ENCODE measurements around the gene OTOP3. TPM values are rescaled to one million over a fixed set of nuclear protein-coding genes. Genes with fewer than 3 reads are reported as not detected.

OTOP3 gene
- total RNA-seq, 1 donor, result not detected

DNA sequence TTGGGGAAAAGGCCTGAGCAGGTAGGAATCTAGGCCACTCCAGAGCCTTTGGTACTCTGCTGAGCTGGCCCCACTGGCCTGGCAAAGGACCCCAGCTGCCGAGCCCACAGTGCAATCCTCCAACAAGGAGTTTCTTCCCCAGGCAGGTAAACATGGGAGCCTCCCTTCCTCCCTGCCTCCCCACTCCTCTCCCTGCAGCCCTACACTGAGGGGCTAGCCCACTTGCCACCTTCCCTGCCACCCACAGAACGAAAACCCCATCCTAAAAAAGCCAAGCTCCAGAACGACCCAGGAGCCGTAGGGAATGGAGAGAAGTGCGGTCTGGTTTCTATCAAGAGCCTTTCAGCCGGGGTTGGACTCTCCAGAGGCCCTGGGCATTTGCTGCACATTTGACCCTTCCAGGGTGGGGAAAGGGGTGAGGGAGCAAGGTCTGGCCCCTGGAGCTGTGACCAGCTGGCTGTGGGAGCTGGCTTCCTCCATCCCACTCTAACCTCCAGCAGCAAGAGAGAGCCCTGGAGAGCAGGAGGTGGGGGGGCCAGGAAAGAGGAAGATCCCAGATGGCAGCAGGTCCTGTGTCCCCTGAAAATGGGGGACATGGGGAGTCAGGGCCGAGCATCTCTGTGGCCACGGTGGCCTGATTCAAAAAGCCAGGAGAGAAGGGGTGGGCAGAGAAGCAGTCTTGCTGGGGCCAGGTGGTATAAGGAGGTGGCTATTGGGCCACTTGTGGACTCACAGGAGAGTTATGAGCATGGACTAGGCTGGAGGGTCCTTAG is 35.6 kb downstream of the OTOP3 start:
- DNase-seq (ENCODE audit: low read depth), result no peak
- H3K4me3 ChIP-seq (ENCODE audit: low read depth, low read length), result no peak overlapping the region
- TF ChIP-seq, protein P1, sequence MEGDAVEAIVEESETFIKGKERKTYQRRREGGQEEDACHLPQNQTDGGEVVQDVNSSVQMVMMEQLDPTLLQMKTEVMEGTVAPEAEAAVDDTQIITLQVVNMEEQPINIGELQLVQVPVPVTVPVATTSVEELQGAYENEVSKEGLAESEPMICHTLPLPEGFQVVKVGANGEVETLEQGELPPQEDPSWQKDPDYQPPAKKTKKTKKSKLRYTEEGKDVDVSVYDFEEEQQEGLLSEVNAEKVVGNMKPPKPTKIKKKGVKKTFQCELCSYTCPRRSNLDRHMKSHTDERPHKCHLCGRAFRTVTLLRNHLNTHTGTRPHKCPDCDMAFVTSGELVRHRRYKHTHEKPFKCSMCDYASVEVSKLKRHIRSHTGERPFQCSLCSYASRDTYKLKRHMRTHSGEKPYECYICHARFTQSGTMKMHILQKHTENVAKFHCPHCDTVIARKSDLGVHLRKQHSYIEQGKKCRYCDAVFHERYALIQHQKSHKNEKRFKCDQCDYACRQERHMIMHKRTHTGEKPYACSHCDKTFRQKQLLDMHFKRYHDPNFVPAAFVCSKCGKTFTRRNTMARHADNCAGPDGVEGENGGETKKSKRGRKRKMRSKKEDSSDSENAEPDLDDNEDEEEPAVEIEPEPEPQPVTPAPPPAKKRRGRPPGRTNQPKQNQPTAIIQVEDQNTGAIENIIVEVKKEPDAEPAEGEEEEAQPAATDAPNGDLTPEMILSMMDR (IDR thresholded peaks at IDR 0.05; ENCODE audit: insufficient read depth, low read depth, low read length), result no peak

DNA sequence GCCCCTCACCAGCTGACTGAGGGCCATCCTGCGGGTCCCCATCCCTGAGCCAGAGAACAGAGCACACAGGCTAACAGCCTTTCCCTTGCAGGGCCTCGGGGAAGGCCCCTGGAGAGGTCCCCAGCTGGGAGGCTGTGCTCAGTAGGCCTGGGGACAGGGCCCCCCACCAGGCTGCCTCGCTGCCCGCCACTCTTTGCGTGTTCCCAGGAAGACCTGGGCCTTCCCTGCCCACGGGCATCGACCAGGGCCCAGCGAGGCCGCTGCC is 36.1 kb downstream of the OTOP3 start:
- DNase-seq (ENCODE audit: low read depth), result no peak
- peak overlapping the region; percentile 54 for H3K4me3 ChIP-seq (ENCODE audit: low read depth, low read length)
- TF ChIP-seq, protein P1 (IDR thresholded peaks at IDR 0.05; ENCODE audit: insufficient read depth, low read depth, low read length), result no peak

DNA sequence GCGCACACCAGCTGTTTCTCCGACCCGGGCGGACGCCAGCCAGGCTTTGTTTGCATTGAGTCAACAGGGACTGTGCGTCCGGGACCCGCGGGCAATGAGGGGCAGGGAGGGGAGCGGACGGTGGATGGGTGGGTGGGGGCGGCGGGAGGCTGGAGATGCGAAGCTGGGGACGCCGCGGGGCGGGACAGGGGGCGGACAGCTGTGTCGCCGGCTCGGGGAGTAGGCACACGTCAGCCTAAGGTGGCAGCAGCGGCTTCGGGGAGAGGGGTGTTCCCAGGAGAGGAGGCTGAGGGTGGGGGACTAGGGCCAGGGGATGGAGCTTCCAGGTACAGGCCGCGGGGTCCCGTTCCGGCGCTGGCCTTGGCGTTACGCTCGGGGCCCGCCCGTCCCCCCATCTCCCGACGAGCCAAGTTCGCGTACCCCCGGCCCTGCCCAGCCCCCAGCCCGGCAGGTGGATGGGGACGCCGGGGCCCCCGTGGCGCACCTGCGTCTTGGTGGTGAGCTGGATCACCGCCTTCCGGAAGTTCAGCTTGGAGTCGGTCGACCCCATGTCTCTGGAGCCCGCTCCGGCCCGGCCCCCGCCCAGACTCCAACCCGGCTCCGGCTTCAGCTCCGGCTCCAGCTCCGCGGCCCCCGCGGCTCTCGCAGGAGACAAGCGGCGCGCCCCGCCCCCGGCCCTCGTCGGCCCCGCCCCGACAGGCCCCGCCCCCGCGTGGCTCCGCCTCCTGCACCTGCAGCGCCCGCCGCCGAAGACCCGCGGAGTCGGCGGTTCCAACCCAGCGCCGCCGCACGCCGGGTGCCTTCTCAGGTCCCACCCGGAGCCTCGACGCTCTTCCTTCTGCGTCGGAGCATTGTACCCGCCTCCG is 36.6 kb downstream of the OTOP3 start, which contains the start of gene HID1:
Gene HID1, minus strand, starts transcription at position 653 of the 866 bp plus-strand sequence. Its CDS starts 103 bp downstream, at position 550.
- DNase-seq (ENCODE audit: low read depth), result no peak
- peak within 1 kb of the TSS; percentile 54 for H3K4me3 ChIP-seq (ENCODE audit: low read depth, low read length)
- TF ChIP-seq, protein P1 (IDR thresholded peaks at IDR 0.05; ENCODE audit: insufficient read depth, low read depth, low read length), result no peak

DNA sequence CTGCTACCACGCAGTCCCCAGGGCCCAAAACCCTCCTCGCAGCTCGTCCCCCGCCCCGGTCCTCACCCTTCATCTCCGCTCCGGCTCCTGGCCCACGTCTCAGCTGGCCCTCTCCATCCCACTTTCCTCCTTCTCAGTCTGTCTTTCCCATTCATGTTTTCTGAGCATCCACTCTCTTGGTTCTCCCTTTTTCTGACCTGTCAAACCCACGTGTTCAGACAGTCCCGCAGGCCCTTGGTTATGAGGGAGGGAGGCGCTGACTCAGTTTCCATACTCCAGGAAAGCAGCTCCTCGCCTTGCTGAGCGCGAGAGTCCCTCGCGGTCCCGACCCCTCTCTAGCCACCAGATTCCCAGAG is 37.3 kb downstream of the OTOP3 start:
- DNase-seq (ENCODE audit: low read depth), result no peak
- H3K4me3 ChIP-seq (ENCODE audit: low read depth, low read length), result peak overlapping the region; percentile 54
- TF ChIP-seq, protein P1 (IDR thresholded peaks at IDR 0.05; ENCODE audit: insufficient read depth, low read depth, low read length), result no peak

DNA sequence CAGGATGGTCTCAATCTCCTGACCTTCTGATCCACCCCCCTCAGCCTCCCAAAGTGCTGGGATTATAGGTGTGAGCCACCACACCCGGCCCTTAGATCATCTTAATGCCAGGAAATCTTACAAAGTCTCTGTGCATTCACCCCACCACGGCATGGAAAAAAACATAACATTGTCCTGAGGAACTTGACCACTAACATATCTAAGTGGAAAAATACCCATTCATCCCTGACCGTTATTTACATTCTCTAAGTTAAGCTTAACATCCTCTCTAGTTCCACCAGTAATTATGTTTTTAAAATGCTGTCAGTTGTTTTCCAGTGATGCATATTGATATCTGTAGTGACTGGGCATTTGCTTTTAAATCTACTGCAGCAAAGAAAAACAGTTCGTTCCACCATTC is 40.2 kb downstream of the OTOP3 start:
- TF ChIP-seq, protein P1 (IDR thresholded peaks at IDR 0.05; ENCODE audit: insufficient read depth, low read depth, low read length), result no peak
- H3K4me3 ChIP-seq (ENCODE audit: low read depth, low read length), result no peak overlapping the region
- DNase-seq (ENCODE audit: low read depth), result peak; percentile 77

DNA sequence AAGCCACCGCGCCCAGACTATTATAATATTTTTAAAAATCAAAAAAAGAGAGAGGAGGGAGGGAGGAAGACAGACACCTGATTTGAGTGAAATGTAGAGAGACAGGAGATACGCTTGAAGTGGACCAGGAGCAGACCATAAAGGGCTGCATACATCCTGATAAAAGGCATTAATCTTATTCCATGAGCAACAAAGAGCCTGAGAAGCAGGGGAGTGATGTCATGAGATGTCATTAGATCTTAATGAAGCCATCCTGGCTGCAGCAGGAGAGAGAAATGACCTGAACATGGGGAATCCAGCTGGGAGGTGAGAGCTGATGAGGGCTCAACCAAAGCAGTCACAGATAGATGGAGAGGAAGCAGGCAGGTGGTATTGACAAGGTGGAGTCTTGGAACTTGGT is 42.1 kb downstream of the OTOP3 start:
- DNase-seq (ENCODE audit: low read depth), result no peak
- TF ChIP-seq, protein P1 (IDR thresholded peaks at IDR 0.05; ENCODE audit: insufficient read depth, low read depth, low read length), result no peak
- H3K4me3 ChIP-seq (ENCODE audit: low read depth, low read length), result no peak overlapping the region
